Keratinocyte (primary cell): Measurements from ENCODE around the gene FBRSL1.

Experiments used
- CTCF ChIP-seq, 3 experiments: IDR thresholded peaks in 1 of 3; conservative IDR thresholded peaks in 1 of 3; optimal IDR thresholded peaks in 1 of 3; 2 replicates in 2 of 3; 3 replicates in 1 of 3; pipeline versions ENCODE3 to v1.5.1; 2011; ENCODE audit warnings: low read length in 3 of 3, mild to moderate bottlenecking in 3 of 3, moderate library complexity in 2 of 3, control low read depth in 1 of 3, inconsistent platforms in 1 of 3; ENCODE audit not compliant: insufficient read depth in 2 of 3; ENCODE audit errors: extremely low read depth in 1 of 3
- EZH2 ChIP-seq: IDR thresholded peaks from one replicate; pipeline ENCODE4 v1.6.1; 2012; ENCODE audit warnings: inconsistent platforms, mild to moderate bottlenecking, low read length, moderate library complexity

DNA sequence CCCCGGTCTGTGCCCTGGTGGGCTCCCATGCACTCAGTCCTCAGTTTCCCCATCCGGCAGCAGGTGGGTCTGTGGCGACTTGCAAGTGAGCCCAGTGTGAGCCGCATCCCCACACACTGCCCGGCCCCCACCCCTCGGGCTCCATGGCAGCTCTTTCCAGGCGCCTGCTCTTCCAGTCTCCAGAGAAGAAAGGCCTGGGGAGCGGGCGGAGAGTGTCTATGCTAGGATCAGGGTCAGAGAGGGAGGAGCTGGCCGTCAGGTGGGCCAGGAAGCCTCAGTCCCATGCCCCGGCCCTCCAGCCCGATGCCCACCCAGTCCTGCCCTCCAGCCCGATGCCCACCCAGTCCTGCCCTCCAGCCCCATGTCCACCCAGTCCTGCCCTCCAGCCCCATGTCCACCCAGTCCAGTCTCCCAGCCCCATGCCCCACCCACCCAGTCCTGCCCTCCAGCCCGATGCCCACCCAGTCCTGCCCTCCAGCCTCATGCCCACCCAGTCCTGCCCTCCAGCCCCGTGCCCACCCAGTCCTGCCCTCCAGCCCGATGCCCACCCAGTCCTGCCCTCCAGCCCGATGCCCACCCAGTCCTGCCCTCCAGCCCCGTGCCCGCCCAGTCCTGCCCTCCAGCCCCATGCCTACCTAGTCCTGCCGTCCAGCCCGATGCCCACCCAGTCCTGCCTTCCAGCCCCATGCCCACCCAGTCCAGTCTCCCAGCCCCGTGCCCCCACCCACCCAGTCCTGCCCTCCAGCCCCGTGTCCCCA is 49.2 kb downstream of the FBRSL1 start:
- TF ChIP-seq CTCF (optimal IDR thresholded peaks at IDR 0.05 in 1 of 3, IDR thresholded peaks at IDR 0.05 in 1 of 3, conservative IDR thresholded peaks at IDR 0.05 in 1 of 3; ENCODE audit: extremely low read depth in 1 of 3, insufficient read depth in 2 of 3, low read length in 3 of 3) (no peak), EZH2 (no peak)
